Erythroblast (primary cell): ENCODE results near the gene ZNF471.

ENCODE experiments used
- GATA1 ChIP-seq: IDR thresholded peaks from 2 replicates; pipeline ENCODE4 v1.6.1; 2011; ENCODE audit warnings: low read depth, mild to moderate bottlenecking, control low read depth, low read length, moderate library complexity
- POLR2A ChIP-seq: IDR thresholded peaks from 2 replicates; pipeline ENCODE4 v1.6.1; 2011; ENCODE audit warnings: mild to moderate bottlenecking, low read length

GRCh38 chr19:56577719-56578602 is 70.3 kb downstream of the ZNF471 start:
- TF ChIP-seq POLR2A (no peak), GATA1 (no peak)
